ENCODE data around the gene TXNRD3. TPM values are rescaled to one million over a fixed set of nuclear protein-coding genes. Genes with fewer than 3 reads are reported as not detected.
"Not testable (repeated sequence)": the region's sequence is repeated elsewhere in the genome, so short reads cannot be mapped to it uniquely, and the experiment has no call there.

Gene TXNRD3
- total RNA-seq, 1 experiment from 2014 or later = 6.9 TPM

- Mint-ChIP-seq H3K27ac (no peak overlapping the region), H3K27me3 (ENCODE audit: low read depth) (no peaks in the 10 kb centered on the region; the same call in 1 of the 2 replicates), H3K9me3 (peaks cover 10% of the 10 kb centered on the region), H3K4me1 (no peaks in the 10 kb centered on the region), H3K4me3 (no peak overlapping the region), H3K36me3 (no peaks in the 10 kb centered on the region)
- DNase-seq (ENCODE audit: low spot score) (no peak), ATAC-seq (no peak)
- TF ChIP-seq PRRX2 (CRISPR knock-in tag; IDR thresholded peaks at IDR 0.05) (no peak), E2F4 (CRISPR knock-in tag; IDR thresholded peaks at IDR 0.05; ENCODE audit: borderline replicate concordance, low read depth) (no peak), FOXJ3 (CRISPR knock-in tag; IDR thresholded peaks at IDR 0.05; ENCODE audit: borderline replicate concordance) (no peak), CREB1 (CRISPR knock-in tag; IDR thresholded peaks at IDR 0.05) (no peak), ATF1 (CRISPR knock-in tag; IDR thresholded peaks at IDR 0.05) (no peak), AR (CRISPR knock-in tag; IDR thresholded peaks at IDR 0.05) (no peak), USF1 (CRISPR knock-in tag; IDR thresholded peaks at IDR 0.05) (no peak), E2F1 (CRISPR knock-in tag; IDR thresholded peaks at IDR 0.05) (no peak), USF2 (CRISPR knock-in tag; IDR thresholded peaks at IDR 0.05) (no peak), IRF2 (CRISPR knock-in tag; IDR thresholded peaks at IDR 0.05; ENCODE audit: borderline replicate concordance, low read depth) (no peak), GTF2I (CRISPR knock-in tag; conservative IDR thresholded peaks at IDR 0.05) (no peak), MXD4 (CRISPR knock-in tag; IDR thresholded peaks at IDR 0.05; ENCODE audit: borderline replicate concordance) (no peak)
- ChIA-PET POLR2A (no interaction called here), CTCF (no interaction called here)
Observed at GRCh38 chr3:126599101-126599500, 55.8 kb downstream of the TXNRD3 start.

- CTCF ChIA-PET; H3K27ac Mint-ChIP-seq; ATAC-seq; POLR2A ChIA-PET; H3K27me3 Mint-ChIP-seq (ENCODE audit: low read depth); DNase-seq (ENCODE audit: low spot score); H3K4me3 Mint-ChIP-seq: not testable (repeated sequence)
- H3K9me3 Mint-ChIP-seq = peaks cover 27% of the 10 kb centered on the region
- TF ChIP-seq ZNF317 (CRISPR knock-in tag; IDR thresholded peaks at IDR 0.05; ENCODE audit: borderline replicate concordance, low read depth) = peak; percentile 88
- peaks cover 10% of the 10 kb centered on the region; the same call in 1 of the 2 replicates for H3K4me1 Mint-ChIP-seq
- peaks cover 13% of the 10 kb centered on the region for H3K36me3 Mint-ChIP-seq
Observed at GRCh38 chr3:126595479-126595878, 59.4 kb downstream of the TXNRD3 start.

GRCh38 chr3:126591515-126591914, 63.4 kb downstream of the TXNRD3 start:
- POLR2A ChIA-PET, H3K4me3 Mint-ChIP-seq, H3K27ac Mint-ChIP-seq: not testable (repeated sequence)
- ATAC-seq (peak; percentile 83), DNase-seq (ENCODE audit: low spot score) (peak; percentile 35)
- Mint-ChIP-seq H3K36me3 (peaks cover 16% of the 10 kb centered on the region), H3K4me1 (peaks cover 10% of the 10 kb centered on the region; the same call in 1 of the 2 replicates), H3K27me3 (ENCODE audit: low read depth) (peaks cover 18% of the 10 kb centered on the region), H3K9me3 (peaks cover 63% of the 10 kb centered on the region)
- CTCF ChIA-PET = interaction anchor here (0.7 kb wide), 1 partner anchor 35 kb away, joined by 3 read pairs; no protein-coding TSS in a partner anchor

Measured in WTC11 (cell line).